T-helper 9 cell (primary cell): ENCODE results near the gene PLAA.

ENCODE experiments used
- DNase-seq: peaks from one replicate; pipeline ENCODE4 v3.0.0-alpha.2; 2020
- total RNA-seq, 2 donors: gene quantifications; one replicate each; lab custom pipeline; 2026; lab: John Stamatoyannopoulos, UW

PLAA gene
- 39.8 to 49.6 reads per million in 2 donors for total RNA-seq

DNA sequence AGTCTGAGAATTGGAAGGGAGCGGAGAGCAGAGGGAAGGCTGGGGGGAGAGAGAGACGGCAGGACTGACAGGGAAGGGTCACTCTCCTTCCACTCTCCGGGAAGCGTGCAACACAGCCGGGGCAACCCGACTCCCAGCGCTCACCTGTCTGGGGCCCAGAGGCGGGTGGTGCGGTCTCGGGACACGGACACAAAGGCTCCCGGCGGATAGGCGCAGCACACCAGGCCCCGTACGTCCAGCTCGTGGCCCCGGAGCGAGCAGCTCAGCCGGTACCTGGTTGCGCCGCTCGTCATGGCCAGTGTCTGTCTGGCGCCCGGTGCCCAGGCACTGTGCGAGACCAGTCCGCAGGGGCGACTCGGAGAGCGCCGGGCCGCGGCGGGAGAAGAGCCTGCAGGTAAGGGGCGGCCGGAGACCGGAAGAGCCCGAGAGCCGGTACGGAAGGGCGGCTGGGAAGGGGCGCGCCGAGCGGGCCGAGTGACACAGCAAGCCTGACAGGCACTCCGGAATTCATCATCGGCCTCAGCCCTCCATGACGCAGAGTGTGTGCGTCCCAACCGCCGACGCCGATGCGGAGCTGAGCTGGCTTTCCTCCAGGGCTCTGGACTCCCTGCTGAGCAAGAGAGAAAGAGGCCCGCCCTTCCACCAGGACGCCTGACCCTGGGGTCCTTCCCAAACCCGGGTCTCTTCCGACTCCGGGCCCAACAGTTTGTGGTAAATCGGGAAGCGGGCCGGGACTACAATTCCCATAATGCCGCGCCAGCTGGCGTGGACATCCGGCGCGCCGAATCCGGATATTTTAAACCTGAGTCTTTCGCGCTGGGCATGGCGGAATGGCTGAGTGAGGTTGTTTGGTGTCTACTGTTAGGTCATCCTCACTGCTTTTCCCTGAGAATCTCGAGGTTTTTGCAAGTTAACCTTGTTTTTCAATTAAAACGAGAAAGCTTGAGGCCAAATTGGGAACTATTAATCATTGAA is at the start of gene PLAA:
PLAA (minus strand) TSS at position 490 of the 975 bp plus-strand sequence; CDS start at position 293, 197 bp downstream.
- peak; percentile 75 for DNase-seq

- no peak for DNase-seq
Observed at GRCh38 chr9:26995810-26996209, 48.8 kb upstream of the PLAA start.

- no peak for DNase-seq
Observed at GRCh38 chr9:26983340-26983739, 36.3 kb upstream of the PLAA start.

DNA sequence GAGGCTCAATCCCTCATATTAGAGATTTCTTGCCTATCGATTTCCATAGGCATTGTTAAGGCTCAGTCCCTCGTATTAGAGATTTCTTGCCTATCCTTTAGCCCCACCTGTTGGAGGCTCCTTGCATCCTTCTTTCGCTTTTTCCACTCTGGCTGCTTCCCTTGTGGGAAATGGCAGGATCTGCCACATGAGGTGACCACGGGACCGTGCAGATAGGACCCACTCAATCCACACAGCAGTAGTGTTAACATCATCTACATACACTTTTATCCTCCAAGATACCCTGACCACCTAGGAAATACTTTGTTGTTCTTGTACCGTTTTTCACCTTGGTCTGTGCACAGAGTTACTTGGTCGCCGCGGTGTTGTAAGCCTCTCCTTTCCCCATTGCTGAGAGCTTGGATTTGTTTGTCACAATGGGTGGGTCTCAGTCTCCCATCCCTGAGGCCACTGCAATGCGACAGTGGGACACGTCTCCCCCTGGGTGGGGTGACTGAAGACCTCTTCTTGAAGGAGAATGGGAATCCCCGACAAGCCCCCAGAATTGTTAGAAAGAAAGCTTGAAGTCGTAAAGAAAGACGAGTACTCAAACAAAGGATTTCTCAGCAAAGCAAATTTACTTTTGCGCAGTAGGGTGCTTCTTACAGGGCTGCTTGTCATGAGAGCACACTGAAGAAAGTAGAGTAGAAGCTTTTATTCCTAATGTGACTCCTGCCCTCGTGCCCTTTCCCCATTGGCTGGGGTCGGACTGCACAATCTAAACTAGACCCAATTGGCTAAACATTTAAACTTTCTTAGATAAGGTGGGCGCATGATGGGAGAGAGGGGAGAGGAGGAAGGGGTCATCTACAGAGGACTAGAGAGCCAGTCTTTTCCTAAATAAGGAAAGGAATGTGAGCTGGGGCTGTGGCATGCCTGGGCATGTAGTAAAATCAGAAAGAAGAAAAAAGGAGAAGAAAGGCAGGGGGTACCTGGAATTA is 29.0 kb upstream of the PLAA start:
- no peak for DNase-seq

DNA sequence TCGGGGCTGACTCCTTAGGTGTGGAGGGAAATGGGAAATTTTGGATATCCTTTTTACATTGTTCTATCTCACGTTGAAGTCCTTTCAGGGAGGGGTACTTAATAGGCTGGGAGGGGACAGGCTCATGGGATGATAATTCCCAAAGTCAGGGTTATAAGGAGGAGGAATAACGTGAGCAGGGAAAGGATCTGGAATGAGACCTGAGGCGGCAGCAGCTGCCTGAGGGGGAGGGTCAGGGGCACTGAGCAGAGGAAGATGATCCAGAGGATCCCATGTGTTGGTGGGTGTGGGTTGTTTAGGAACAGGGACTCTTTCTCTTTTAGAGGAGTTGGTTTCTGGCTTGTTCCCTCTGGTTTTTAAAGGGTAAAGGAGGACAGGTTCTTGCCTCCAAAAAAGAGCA is 27.9 kb upstream of the PLAA start:
- no peak for DNase-seq

GRCh38 chr9:26973989-26974388 is 26.9 kb upstream of the PLAA start:
- no peak for DNase-seq

- no peak for DNase-seq
Observed at GRCh38 chr9:26971721-26972120, 24.7 kb upstream of the PLAA start.

DNA sequence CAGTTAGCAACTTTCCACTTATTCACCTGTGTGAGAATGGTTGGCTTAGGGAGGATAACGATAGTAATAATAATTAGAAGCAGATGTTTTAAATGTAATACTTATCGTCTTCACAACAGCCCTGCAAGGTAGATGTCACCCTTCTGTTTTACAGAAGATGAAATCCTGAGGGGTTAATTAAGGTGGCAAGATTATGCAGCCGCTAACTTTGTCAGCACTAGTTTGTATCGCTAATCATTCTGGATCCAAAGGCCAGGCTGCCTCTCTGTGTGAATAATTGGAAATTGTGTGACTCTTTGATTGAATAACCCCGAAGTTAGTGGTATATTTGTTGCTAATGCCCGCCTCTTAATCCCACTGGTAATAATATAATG is 9.8 kb upstream of the PLAA start:
- DNase-seq = no peak

DNA sequence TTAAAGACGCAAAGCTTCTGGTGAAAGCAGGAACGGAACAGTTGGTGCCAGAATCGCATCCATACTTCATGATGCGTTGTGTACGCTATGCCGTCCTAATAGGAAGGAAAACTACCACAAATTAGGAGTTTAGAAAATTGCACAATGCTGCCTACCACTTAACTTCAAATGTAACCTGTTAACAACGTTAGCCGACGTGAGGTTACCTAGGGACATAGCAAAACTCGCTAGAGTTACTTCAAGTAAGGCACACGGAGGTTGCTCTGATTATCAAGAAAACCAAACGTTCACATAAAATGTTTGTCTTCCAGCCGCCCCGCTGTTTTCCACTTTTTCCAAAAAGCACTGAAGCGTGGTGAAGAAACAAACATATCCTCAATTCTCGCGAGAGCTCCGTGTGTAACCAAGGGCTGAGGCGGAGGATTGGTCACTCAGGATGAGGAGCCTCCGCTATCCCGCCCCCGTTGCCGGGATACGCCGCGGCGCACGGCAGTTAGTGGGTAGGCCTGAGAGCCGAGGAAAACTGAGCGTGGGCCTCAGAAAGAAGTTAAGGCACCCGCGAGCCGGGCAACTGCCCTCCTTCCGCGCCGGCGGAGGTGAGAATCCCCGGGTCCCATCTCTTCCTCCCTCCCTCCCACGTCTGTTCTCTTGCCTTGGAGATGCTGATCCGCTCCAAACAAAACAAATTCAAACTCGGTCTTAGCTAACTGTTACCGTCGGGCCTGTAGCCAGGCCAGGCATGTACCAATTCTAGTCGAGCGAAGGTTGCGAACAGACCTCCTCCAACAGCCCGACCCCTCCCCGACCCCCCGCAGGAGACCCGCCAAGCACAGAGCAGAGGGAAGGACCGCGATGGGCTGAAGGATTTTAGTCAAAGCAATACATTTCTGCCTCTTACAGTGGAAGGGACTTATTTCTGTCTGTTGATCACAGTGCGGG is 9.1 kb upstream of the PLAA start, which contains the start of gene IFT74:
IFT74 (plus strand) TSS at position 492 of the 939 bp plus-strand sequence. CDS start 5,556 bp downstream, outside the sequence.
- peak; percentile 89 for DNase-seq

DNA sequence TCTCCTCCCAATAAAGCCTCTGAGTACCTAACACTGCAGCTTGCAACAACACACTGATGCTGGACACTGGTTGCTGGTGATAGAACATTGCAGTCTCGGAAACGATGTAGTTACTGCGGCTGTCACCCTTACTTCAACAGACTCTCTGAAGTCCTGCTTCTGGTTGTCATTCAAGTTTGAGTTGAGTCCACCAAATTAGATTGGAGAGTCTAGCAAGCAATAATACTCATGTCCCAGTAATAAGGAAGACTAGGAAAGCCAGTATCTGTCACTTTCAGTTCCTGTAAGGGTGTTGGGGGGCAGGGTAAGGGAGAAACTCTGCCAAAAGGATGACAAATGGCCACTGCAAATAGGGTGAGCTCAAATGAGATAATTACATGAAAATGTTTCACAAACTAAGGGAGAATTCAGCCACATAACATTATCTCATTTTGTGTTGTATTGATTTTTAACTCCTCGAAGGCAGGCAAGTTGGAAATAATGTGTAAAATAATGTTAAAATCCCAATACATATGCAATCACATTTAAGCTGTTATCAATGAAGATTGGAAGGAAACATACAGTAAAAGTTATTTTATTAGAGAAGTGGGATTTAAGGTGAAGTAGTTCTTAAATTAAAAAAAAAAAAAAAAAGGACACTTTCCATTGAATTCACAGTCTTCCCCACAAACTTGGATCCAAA is 8.3 kb upstream of the PLAA start:
- DNase-seq = no peak

DNA sequence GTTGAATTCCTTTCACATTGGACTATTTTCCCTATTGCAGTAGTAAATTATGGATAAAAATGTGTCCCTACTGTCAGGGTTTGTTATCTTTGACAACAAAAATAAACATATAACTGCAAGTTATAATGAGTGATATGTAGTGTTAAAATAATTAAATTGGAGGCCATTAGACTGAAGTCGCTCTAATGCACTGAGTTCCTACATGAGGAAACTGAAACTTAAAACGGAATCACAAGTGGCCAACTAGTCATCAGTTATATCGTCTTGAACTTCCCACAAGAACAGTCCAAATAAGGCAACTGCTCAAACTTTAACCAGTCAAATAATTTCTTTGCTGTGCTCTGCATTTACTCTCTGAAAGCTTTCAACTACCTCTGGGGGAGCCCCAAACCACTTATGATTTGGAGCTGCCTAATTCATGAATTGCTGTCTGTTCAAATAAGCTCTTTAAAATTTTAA is 7.0 kb upstream of the PLAA start:
- no peak for DNase-seq

GRCh38 chr9:26951794-26952193 is 4.8 kb upstream of the PLAA start:
- DNase-seq = no peak

GRCh38 chr9:26950521-26950920 is 3.5 kb upstream of the PLAA start:
- DNase-seq = no peak

GRCh38 chr9:26949637-26950069 is 2.6 kb upstream of the PLAA start:
- DNase-seq = no peak

- DNase-seq = no peak
Observed at GRCh38 chr9:26947736-26948135, 694 bp upstream of the PLAA start.

DNA sequence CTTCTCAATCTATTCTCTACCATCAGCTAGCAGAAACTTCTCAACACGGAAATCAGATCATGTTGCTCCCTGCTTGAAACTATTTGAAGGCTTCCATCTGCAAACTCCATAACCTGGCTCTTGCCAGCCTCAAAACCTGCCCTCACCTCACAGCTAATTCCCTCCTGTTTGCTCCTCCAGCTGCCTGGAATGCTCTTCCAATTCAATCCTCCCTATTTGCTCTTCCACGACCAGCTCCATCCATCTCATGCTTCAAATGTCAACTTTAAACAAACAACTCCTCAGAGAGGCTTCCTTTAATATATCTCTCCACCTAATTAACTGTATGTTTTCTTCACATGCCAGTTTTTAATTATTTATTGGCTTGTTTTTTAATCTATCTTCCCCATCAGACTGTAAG is 1.5 kb downstream of the PLAA start:
- DNase-seq = no peak

DNA sequence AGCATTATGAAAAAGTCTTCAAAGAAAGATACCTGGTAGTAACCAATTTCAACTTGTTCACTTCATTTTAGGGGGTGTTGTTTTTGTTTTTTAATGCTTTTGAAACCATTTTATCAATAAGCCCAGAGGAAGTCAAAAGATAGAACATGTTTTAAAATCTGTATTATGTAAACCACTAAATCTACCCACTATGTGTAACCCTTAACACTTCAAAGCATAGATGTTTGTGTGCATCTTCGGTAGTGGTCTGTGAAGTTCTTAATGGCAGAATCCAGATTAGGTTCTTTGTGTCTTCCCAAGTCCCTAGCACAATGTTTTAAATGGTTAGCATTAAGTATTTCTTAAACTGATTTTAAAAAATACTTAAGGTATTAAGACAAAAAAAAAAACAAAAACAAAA is 6.3 kb downstream of the PLAA start:
- no peak for DNase-seq

- no peak for DNase-seq
Observed at GRCh38 chr9:26939955-26940711, 6.9 kb downstream of the PLAA start.

DNA sequence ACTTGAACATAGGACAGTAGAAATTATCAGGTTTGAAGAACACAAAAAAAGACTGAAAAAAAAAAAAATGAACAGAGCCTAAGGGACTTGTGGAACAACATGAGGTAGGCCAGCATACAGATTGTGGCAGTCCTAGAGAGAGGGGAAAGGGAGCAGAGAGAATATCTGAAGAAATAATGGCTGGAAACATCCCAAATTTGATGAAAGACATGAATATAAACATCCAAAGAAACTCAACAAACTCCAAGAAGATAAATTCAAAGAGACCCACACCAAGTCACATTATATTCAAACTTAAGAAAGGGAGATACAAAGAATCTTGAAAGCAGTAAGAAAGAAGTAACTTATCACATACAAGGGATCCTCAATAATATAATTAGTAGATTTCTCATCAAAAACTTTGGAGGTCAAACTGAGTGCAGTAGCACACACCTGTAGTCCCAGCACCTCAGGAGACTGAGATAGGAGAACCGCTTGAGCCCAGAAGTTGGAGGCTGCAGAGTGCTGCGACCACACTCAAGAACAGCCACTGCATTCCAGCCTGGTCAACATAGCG is 9.1 kb downstream of the PLAA start:
- DNase-seq = no peak

DNA sequence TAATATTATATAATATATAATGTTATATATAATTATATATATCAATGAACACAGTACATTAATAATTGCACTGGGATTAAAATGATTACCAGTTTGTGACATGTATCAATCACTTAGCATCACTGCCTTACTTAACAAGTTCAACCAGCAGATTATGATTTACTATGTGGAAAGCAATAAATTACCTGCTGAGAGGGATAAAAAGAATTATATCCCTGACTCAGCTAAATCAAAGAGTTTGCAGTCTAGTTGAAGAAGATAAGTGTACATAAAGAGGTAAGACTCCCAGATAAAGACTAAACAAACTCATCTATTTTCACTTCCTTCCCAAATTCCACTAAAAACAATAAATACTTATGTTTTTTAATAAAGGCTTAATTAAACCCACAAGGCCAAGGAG is 11.2 kb downstream of the PLAA start:
- no peak for DNase-seq
